HG03575 (cell line): Measurements from ENCODE around the gene NPAS3.

Experiments
- ATAC-seq: cut with Tn5 transposase; IDR thresholded peaks from one replicate; pipeline ENCODE4 v1.9.1; 2021; ENCODE audit not compliant: unreplicated experiment, insufficient number of reproducible peaks, low FRiP score; ENCODE audit errors: extremely low read depth

Gene NPAS3

DNA sequence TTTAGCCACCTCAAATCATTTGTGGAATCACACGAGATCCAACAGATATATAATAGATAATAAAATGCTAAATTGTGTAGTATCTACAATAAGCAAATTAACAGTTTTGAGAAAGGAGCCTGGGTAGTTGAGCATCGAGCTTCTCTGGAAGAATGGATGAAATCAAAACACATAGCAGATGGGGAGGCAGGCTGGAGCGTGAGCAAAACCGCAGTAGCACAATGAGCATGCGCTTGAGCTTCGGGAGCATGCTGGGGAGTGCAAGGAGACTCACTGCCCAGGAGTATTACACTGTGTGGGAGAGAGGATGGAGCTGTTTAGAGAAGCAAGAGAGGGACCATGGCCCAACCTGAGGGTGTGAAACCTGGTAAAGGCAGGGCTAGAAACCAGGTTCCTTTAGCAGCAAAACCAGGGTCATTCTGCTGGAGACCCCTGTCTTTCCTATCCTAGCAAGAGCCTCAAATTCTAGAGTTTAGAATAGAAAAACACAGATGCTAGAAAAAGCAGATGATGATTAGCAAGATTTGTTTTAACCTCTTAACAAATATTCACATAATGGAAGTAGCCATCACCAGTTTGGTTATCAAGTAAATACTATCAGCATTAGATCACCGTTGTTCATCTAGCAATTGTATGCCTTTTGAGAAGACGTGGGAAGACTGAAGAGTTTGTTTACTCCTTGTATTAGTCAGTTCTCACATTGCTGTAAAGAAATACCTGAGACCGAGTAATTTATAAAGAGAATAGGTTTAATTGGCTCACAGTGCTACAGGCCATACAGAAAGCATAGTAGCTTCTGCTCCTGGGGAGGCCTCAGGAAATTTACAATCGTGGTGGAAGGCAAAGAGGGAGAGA, 527.4 kb downstream of the NPAS3 start:
- no peak for ATAC-seq

DNA sequence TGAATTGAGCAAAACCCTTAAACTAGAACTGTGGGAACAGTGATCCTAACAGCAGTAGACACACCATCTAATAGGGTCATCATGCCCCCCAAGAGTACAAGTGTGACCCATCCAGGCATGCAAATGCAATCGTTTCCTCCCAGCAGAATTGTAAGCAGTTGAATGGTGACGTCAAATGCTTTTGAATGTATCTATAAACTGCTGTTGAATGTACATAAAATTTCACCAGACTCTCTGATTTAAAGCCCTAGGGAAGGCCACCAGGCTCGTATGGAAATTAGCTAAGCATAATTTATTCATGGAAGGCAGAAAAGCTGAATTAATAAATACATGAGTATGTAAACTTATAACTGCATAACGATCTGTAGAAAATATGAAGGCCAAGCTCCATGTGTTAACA, 529.3 kb downstream of the NPAS3 start:
- no peak for ATAC-seq

GRCh38 chr14:33469898-33470297, 531.2 kb downstream of the NPAS3 start:
- no peak for ATAC-seq

GRCh38 chr14:33471776-33472175, 533.1 kb downstream of the NPAS3 start:
- ATAC-seq: no peak

GRCh38 chr14:33475623-33476022, 536.9 kb downstream of the NPAS3 start:
- ATAC-seq: no peak

DNA sequence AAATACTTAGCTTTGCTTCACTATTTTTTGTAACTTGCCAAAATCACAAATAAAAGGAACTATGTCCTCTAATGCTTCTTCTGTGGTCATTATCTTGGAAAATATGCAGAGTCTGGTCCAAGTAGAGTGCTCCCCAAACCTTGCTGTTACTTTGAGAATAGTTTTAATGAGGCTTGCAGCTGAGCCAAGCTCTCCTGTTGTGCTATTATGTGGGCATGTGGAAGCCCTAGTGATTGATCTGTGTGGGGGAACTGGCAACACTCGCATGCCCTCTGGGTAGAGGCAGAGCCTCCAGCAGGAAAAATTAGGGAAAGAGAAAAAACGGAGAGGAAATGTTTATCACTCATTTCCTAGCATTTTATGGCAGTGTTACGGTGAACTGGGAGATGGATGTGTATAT, 539.1 kb downstream of the NPAS3 start:
- no peak for ATAC-seq

GRCh38 chr14:33480071-33480886, 541.6 kb downstream of the NPAS3 start:
- no peak for ATAC-seq

GRCh38 chr14:33480887-33481184, 542.2 kb downstream of the NPAS3 start:
- ATAC-seq: no peak

- ATAC-seq: no peak
Measured at GRCh38 chr14:33483110-33483509, 544.4 kb downstream of the NPAS3 start.

DNA sequence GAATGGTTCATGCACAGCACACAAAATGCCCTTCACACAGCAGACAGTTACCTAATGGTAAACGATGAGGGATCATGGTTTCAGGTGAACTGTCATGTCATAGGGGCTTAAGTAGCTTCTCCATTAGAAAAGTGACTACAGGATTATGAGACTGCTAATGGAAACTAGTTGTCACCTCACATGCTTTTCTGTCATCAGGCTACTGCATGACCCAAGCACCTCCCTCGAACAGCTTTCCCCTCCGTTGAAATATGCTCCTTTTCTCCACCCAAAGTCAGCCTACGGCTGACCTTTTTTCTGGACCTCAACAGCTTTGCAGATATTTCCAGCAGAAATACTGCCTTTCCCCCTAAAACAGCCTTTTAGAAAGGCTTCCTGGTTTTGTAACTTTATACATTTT, 544.9 kb downstream of the NPAS3 start:
- no peak for ATAC-seq

GRCh38 chr14:33484264-33484663, 545.6 kb downstream of the NPAS3 start:
- ATAC-seq: no peak

GRCh38 chr14:33486332-33486890, 547.7 kb downstream of the NPAS3 start:
- no peak for ATAC-seq

DNA sequence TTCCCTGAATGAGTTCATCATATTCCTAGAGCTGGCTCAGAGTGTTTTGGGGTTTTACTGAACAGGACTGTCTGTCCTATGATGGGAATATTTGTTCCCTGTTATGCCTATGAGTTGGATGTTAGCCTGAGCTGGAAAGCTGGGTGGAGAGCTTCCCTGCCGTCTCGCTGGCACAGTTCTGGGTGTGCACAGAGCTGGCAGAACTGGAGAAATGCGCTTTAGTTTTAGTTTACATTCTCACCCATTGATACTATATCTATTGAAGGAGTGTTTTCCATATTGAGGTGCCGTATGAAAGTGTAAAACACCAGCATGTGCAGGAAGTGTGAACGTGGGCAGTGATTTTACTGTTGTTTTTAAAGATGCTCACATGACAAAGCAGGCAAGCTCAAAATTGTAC, 549.9 kb downstream of the NPAS3 start:
- no peak for ATAC-seq

GRCh38 chr14:33490555-33490954, 551.9 kb downstream of the NPAS3 start:
- no peak for ATAC-seq

GRCh38 chr14:33491112-33491511, 552.4 kb downstream of the NPAS3 start:
- ATAC-seq: no peak

GRCh38 chr14:33492491-33492890, 553.8 kb downstream of the NPAS3 start:
- ATAC-seq: no peak

GRCh38 chr14:33493266-33493665, 554.6 kb downstream of the NPAS3 start:
- ATAC-seq: no peak

- ATAC-seq: no peak
Measured at GRCh38 chr14:33493990-33494389, 555.3 kb downstream of the NPAS3 start.

DNA sequence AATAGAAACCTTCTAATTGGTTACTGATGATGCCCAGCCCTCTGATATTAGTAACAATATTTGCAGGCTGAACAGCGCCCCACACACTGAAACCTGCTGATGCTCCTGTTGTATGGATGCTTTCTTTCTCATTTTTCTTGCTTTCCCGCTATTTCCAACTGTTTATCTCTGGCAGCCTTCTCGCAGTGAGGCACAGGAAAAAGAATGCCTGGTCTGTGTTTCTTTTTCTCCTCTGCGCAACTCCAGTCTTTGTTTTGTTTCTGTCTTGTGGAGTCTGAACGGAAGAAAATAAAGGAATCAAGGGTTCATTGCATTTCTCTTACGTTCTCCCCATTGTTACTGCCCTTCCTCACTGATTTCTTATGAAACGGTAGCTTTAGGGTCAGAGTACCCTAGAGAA, 561.0 kb downstream of the NPAS3 start:
- ATAC-seq: no peak
